Pancreas (tissue), 10 donors: ENCODE results near the gene CEP78. TPM values are rescaled to one million over a fixed set of nuclear protein-coding genes. Genes with fewer than 3 reads are reported as not detected.
"Not testable (repeated sequence)": the region's sequence is repeated elsewhere in the genome, so short reads cannot be mapped to it uniquely, and the experiment has no call there.

Source experiments
- ATAC-seq, 4 donors: fragments of 200-7000 bp; cut with Tn5 transposase; one replicate each; pipeline versions ENCODE4 v1.8.0 to v1.9.1; 2020; ENCODE audit warnings: mild to moderate bottlenecking in 4 of 4, moderate library complexity in 4 of 4
- DNase-seq, 6 donors: peaks; one replicate each; pipeline ENCODE4 v3.0.0-alpha.2; 2020
- FAIRE-seq: peaks from 2 replicates; lab custom pipeline; 2012; peaks lifted over from hg19 to GRCh38; lab: Jason Lieb, UNC
- H3K27ac ChIP-seq, 4 donors: fragments of 200-600 bp; sonication (generic); 1 replicate in 3 of 4; 2 replicates in 1 of 4; pipeline versions ENCODE4 v1.5.0 to v1.8.0; 2020
- H3K27me3 ChIP-seq, 4 donors: fragments of 200-600 bp; one replicate each; pipeline ENCODE4 v1.8.0; 2021
- H3K36me3 ChIP-seq, 3 donors: fragments of 200-600 bp; sonication (generic) in 1 of 3; one replicate each; pipeline versions ENCODE4 v1.5.0 to v1.8.0; 2020 to 2021
- H3K4me1 ChIP-seq, 3 donors: fragments of 200-600 bp; one replicate each; pipeline ENCODE4 v1.8.0; 2021
- H3K4me3 ChIP-seq, 4 donors: fragments of 200-600 bp; sonication (generic) in 2 of 4; one replicate each; pipeline versions ENCODE4 v1.5.0 to v1.8.0; 2020 to 2021
- H3K9me3 ChIP-seq, 4 donors: fragments of 200-600 bp; one replicate each; pipeline ENCODE4 v1.8.0; 2021
- CTCF ChIP-seq, 4 donors: fragments of 200-600 bp; sonication (generic) in 3 of 4; IDR thresholded peaks; one replicate each; pipeline versions ENCODE4 v1.5.0 to v1.8.0; 2021; ENCODE audit warnings: antibody characterized with exemption in 4 of 4
- WGBS, 2 donors: extraction: QIAGEN DNeasy Blood & Tissue Kit; methylation state at CpG; one replicate each; pipeline ENCODE4 v1.1.7; 2013; 5-methylcytosine and 5-hydroxymethylcytosine counted together
- intact Hi-C, 3 donors: fragments of 100-400 bp; cut with DNase I; formaldehyde crosslinking; loops; one replicate each; pipeline versions ENCODE4 v1.11.1 to v1.14.2; 2022
- polyA plus RNA-seq, 2 donors: library from polyadenylated mRNA; stranded (reverse); fragments of 200-250 nt; gene quantifications; one replicate each; pipeline ENCODE4 v1.2.3, GENCODE V29; 2013
- total RNA-seq, 6 donors: library from RNA; stranded (reverse); fragmentation: NEBNext Ultra II Directional in 4 of 6; extraction: Animal tissue kit (Norgen Biotek cat#: 25700) in 4 of 6; gene quantifications; one replicate each; pipeline versions ENCODE4 v1.2.1 to v1.2.4, GENCODE V29; 2021 to 2023
- donor health status: healthy with polysubstance abuse.
- donor health status: DM: no; HTN: no; CAD: no; lungs with moderate emphysema.
- donor health status: DM: no; HTN: no; CAD: no.
- donor health status: control.
- donor health status: control.
- donor health status: Bipolar disorder and iron deficiency.
- donor health status: DM: yes; HTN: yes; CAD: no.
- donor health status: DM: no; HTN: no; CAD: no.
- donor health status: DM: no; HTN: no; CAD: no.
- donor health status: DM: yes; HTN: yes; CAD: no.

CEP78 gene
- total and polyA plus RNA-seq, 8 donors = 3.3 to 6.5 (median 5.2) TPM

- intact Hi-C loops = no loop called here
- FAIRE-seq (no peak), DNase-seq (no peak), ATAC-seq (no peak)
- no peaks in the 10 kb centered on the region for H3K4me1 ChIP-seq
- no peak overlapping the region for H3K27ac ChIP-seq
- no peaks in the 10 kb centered on the region for H3K27me3 ChIP-seq
- no peaks in the 10 kb centered on the region for H3K9me3 ChIP-seq
- TF ChIP-seq CTCF (IDR thresholded peaks at IDR 0.05) = no peak
- 71 to 73% methylated on average over 1 of the region's 1 CpG for WGBS, 2 donors
- no peak overlapping the region for H3K4me3 ChIP-seq
- H3K36me3 ChIP-seq = no peaks in the 10 kb centered on the region
These were observed 21.4 kb upstream of the CEP78 start for GRCh38 chr9:78214492-78214891.

GRCh38 chr9:78215706-78216105, 20.2 kb upstream of the CEP78 start:
- Histone ChIP-seq H3K36me3 (no peaks in the 10 kb centered on the region), H3K27ac (no peak overlapping the region), H3K27me3 (no peaks in the 10 kb centered on the region), H3K4me1 (no peaks in the 10 kb centered on the region), H3K4me3 (no peak overlapping the region), H3K9me3 (no peaks in the 10 kb centered on the region)
- intact Hi-C loops = no loop called here
- FAIRE-seq (no peak), DNase-seq (no peak), ATAC-seq (no peak)
- 74 to 94% methylated on average over 2 of the region's 2 CpGs for WGBS, 2 donors
- TF ChIP-seq CTCF (IDR thresholded peaks at IDR 0.05) = no peak

- intact Hi-C loops = no loop called here
- no peak for FAIRE-seq
- ATAC-seq = no peak
- H3K9me3 ChIP-seq = no peaks in the 10 kb centered on the region
- H3K27me3 ChIP-seq = no peaks in the 10 kb centered on the region
- H3K36me3 ChIP-seq = no peaks in the 10 kb centered on the region
- no peak overlapping the region for H3K4me3 ChIP-seq
- no peaks in the 10 kb centered on the region for H3K4me1 ChIP-seq
- H3K27ac ChIP-seq = no peak overlapping the region
- TF ChIP-seq CTCF (IDR thresholded peaks at IDR 0.05) = no peak
- WGBS, 2 donors = 81 to 86% methylated on average over 13 of the region's 13 CpGs
- DNase-seq = no peak
These were observed 17.0 kb upstream of the CEP78 start for GRCh38 chr9:78218890-78219289.

- no peaks in the 10 kb centered on the region for H3K4me1 ChIP-seq
- no peak overlapping the region for H3K27ac ChIP-seq
- ATAC-seq = no peak
- DNase-seq = no peak
- H3K36me3 ChIP-seq = no peaks in the 10 kb centered on the region
- no peaks in the 10 kb centered on the region for H3K27me3 ChIP-seq
- H3K9me3 ChIP-seq = no peaks in the 10 kb centered on the region
- 58 to 65% methylated on average over 2 of the region's 2 CpGs for WGBS, 2 donors
- no peak for FAIRE-seq
- H3K4me3 ChIP-seq = no peak overlapping the region
- intact Hi-C loops = no loop called here
- TF ChIP-seq CTCF (IDR thresholded peaks at IDR 0.05) = no peak
These were observed 14.4 kb upstream of the CEP78 start for GRCh38 chr9:78221425-78221824.

GRCh38 chr9:78221841-78222240, 14.0 kb upstream of the CEP78 start:
- not testable (repeated sequence) for ATAC-seq, H3K27me3 ChIP-seq, FAIRE-seq

More at GRCh38 chr9:78221841-78222240, 14.0 kb upstream of the CEP78 start:
- H3K36me3 ChIP-seq, H3K4me3 ChIP-seq, H3K27ac ChIP-seq, DNase-seq, H3K9me3 ChIP-seq, intact Hi-C loops, H3K4me1 ChIP-seq: not testable (repeated sequence)
- WGBS, 2 donors = 79 to 86% methylated on average over 3 of the region's 3 CpGs
